CD1c-positive myeloid dendritic cell (primary cell): ENCODE measurements around the gene ATP1A4.
"Not testable (repeated sequence)": the region's sequence is repeated elsewhere in the genome, so short reads cannot be mapped to it uniquely, and the experiment has no call there.

Source experiments
- DNase-seq: peaks from one replicate; pipeline ENCODE4 v3.0.0-alpha.2; 2016; ENCODE audit errors: extremely low spot score

ATP1A4 gene

DNA sequence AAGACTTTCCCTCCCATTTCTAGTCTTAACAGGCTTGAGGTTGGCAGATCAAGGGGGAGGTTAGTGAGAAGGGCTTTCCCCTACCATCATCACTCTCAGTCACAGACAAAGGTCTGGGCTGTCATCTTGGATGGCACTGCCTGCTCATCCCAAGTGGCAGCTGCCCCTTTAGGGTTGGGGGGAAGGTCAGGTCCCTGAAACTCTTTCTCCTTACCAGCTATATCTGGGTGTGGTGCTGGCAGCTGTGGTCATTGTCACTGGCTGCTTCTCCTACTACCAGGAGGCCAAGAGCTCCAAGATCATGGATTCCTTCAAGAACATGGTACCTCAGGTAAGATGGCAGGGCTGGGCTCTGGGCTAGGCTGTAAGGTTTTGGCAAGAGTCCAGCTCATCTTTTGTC, 27.7 kb upstream of the ATP1A4 start:
- DNase-seq = no peak

DNA sequence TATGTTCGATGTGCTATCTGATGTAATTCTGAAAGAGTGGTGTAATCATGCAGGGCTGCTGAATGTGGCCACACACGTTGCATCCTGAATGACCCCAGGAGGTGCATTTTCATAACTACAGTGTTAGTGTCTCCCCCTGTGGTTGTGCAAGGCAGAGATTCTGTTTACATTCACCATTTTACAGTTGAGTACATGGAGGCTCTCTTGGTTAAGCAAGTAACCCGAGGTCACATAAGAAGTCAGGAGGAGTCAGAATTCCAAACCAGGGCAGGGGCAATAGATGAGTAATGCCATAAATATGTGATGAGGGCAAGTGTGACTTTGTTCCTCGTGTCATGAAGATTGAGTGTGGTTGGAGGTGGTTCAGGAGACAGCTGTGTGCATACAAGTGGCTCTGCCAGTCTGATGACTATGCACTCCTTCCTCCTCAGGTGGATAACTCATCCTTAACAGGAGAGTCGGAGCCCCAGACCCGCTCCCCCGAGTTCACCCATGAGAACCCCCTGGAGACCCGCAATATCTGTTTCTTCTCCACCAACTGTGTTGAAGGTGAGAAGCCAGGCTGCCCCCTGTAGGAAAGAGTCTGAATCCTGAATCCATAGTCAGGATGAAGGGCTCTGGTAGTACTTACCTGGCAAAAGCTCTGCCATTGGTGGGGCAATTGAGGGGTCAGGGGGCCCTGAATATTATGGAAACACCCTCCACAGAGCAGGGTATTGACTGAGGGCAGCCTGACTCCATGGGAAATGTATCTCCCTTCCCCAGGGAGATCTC, 26.5 kb upstream of the ATP1A4 start:
- no peak for DNase-seq

DNA sequence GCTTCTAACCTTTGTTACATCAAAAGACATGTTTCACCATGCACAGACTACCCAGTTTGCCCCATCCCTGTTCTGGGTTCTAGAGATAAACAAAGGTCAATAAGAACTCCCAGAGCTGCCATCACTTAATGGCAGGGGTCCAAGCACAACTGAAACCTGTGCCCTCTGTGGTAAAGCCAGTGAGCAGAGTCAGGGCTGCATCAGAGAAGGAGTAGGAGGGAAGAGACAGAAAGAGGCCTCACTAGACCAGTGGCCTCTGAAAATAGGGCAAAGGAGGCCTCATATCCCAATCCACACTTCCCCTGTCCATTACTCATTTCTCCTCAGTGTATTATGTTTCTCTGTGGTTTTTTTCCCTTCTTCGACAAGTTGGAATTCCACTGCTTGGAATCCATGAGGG, 25.7 kb upstream of the ATP1A4 start:
- no peak for DNase-seq

DNA sequence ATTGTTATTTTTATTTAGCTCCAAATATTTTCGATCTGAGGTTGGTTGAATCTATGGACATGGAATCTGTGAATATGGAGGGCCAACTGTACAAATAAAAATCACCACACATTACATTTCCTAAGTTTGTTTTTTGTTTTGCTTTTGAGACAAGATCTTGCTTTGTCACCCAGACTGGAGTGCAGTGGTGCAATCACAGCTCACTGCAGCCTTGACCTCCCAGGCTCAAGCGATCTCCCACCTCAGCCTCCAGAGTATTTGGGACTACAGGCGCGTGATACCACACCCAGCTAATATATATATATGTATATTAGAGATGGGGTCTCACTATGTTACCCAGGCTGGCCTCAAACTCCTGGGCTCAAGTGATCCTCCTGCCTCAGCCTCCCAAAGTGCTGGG, 25.1 kb upstream of the ATP1A4 start:
- not testable (repeated sequence) for DNase-seq

DNA sequence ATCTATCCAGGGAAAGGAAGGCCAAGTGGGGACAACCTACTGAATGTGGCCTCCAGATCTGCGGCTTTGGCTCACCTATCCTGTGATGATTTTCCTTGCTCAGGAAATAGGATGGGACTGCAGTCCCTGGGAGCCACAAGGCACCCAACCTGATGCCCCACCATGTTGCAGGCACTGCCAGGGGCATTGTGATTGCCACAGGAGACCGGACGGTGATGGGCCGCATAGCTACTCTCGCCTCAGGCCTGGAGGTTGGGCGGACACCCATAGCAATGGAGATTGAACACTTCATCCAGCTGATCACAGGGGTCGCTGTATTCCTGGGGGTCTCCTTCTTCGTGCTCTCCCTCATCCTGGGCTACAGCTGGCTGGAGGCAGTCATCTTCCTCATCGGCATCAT, 24.0 kb upstream of the ATP1A4 start:
- DNase-seq = no peak

DNA sequence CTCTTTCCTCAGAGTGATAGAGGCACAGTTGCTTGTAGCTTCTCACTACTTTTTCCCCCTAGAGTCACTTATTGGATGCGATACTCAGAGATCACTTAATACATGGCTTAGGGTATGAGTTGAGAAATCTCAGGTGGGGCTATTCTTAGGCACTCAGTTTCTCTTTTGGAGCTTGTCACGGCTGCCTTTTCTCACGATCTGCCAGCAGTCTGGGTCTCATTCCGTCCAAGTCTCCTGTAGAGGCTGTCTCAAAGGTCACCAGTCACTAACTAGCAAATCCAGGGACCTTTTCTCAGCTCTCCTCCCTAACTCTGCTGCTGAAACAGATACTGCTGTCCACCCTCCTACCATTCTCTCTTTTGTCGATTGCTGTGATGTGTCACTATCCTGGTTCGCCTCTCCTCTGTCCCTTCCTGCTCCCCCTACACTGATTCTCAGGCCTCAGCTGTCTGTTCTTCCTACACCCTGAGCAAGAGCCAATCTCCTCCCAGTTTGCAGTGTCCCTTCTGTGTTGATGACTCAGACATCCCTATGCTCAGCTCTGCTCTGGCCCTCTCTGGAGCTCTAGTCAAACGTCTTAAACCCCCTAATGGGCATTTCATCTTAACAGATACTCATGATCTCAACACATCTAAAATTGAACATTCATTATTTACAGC, 23.4 kb upstream of the ATP1A4 start:
- DNase-seq = peak; percentile 34

DNA sequence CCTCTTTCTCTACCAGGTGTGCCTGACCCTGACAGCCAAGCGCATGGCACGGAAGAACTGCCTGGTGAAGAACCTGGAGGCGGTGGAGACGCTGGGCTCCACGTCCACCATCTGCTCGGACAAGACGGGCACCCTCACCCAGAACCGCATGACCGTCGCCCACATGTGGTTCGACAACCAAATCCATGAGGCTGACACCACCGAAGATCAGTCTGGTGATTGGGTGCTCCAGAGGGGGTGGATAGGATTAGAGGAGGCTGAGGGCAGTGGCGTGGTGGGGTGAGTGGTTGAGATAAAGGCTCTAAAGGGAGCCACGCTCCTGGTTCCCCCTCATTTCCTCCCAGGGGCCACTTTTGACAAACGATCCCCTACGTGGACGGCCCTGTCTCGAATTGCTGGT, 22.8 kb upstream of the ATP1A4 start:
- DNase-seq = no peak

DNA sequence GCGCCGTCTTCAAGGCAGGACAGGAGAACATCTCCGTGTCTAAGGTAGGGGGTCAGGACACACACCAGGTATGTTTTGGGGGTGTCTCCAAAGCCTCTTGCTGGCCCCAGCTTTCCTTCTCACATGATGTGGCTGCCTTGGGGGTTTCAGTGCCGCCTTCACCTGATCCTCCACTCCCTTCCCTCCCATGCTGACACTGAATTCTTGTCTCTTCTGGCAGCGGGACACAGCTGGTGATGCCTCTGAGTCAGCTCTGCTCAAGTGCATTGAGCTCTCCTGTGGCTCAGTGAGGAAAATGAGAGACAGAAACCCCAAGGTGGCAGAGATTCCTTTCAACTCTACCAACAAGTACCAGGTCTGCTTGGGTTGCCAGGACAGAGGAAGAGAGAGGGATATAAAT, 22.4 kb upstream of the ATP1A4 start:
- no peak for DNase-seq

DNA sequence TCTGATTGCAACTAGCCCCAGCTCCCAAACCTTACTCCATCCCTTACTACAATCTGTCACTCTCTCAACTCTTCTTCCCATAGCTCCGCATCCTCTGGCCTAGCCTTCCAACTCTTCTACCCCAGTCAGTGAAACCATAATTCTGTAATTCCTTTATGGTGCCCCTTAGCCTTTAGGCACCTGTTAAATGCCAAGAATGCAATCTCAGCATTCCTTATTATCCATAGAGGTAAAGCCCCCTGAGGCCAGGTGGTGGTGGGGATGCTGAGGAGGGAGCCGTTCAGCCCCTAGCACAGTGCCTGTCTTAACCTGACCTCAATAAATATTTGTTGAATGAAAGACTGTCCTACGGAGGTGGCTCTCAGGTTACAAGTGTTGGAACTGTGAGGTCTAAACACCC, 21.8 kb upstream of the ATP1A4 start:
- DNase-seq = no peak

DNA sequence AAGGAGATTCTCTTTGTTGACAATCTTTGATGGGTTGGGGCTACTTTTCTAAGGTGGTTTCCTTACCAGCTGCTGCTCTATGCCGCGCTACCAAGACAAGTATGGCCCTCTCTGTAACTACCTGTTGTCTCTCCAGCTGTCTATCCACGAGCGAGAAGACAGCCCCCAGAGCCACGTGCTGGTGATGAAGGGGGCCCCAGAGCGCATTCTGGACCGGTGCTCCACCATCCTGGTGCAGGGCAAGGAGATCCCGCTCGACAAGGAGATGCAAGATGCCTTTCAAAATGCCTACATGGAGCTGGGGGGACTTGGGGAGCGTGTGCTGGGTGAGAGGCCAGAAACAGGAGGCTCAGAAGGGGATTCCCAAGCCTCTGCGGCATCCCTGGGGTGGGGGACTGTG, 21.4 kb upstream of the ATP1A4 start:
- no peak for DNase-seq

DNA sequence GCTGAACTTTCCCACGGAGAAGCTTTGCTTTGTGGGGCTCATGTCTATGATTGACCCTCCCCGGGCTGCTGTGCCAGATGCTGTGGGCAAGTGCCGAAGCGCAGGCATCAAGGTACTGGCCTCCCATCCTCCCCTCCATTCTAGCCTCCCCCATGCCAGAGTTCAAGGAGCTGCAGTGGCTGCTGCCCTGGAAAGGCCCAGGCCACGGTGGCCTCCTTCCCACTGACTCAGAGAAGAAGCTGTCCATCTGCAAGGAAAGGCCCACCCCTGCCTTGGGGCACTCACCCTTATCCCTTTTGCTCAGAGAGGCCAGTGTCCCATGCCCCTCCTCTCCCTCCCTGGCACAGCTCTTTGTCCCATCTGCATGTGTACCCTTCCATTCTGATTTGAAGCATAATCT, 20.9 kb upstream of the ATP1A4 start:
- no peak for DNase-seq

DNA sequence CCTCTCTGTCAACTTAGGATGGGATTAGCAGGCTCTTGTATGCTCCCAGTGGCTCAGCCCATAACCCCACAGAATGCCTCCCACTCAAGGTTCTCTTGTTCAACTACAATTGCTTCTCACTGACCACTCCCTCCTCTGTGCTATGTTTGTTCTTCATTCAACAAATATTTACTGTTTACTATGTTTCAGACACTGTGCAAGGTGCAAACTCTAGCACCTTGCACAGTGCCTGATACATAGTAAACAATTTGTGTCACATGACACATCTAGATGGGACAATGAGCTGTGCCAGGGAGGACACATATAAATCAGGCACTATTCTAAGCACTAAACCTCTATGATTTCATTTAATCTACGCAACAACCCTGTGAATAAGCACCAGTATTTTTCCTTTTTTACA, 20.5 kb upstream of the ATP1A4 start:
- no peak for DNase-seq

DNA sequence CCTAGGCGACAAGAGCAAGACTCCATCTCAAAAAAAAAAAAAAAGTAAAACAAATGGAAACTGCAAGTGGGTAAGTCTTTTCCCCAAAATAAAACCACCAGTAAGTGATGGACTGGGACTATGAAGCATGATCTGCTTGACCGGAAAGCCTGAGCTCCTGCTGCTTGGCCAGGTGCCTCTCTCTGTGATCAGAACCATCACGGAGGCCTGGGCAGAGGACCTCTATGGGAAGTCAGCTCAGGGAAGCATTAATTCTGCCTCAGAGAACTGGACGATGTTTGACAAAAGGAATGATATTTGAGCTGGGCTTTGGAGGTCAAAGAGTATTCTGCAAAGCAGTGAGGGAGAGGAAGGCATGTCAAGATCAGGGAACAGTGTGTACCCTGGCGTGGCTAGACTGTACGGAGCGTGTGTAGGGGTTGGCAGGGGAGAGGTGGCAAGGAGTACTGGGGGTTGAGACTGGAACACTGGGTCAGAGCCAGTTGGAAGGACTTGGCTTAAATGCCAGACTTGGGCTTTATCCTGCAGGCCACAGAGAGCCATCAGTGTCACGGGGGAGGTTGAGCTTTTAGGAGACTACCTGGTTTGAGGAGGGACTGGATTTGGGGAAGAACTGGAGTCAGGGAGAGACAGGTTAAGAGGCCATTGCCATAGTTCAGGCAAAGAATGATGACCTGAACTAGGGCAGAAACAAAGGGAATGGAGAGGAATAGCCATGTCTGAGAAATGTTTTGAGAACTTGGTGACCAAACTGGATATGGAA, 19.4 kb upstream of the ATP1A4 start:
- no peak for DNase-seq

DNA sequence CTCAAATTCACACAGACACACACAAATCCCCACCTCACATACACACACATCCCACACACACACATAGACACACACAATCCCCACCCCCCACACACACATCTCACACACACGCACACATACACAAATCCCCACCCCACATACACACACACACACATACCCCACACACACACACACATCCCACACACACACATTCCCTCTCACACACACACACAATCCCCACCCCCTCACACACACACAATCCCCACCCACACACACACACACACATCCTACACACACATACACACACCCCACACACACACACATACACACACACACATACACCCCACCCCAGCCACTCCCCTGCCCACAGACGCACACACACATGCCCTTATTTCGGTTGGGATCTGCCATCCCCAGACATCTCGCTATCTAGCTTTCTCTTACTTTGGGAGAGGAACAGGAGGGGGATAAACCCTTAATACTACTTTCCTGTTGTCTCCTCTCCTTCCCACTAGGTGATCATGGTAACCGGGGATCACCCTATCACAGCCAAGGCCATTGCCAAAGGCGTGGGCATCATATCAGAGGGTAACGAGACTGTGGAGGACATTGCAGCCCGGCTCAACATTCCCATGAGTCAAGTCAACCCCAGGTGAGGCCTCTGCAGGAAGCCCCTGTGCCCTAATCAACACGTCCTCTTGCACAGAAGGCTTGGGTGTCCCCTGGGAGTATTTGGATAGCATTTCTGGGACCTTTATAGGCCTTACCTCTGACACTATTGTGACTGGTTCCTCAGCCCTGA, 17.2 kb upstream of the ATP1A4 start:
- no peak for DNase-seq

DNA sequence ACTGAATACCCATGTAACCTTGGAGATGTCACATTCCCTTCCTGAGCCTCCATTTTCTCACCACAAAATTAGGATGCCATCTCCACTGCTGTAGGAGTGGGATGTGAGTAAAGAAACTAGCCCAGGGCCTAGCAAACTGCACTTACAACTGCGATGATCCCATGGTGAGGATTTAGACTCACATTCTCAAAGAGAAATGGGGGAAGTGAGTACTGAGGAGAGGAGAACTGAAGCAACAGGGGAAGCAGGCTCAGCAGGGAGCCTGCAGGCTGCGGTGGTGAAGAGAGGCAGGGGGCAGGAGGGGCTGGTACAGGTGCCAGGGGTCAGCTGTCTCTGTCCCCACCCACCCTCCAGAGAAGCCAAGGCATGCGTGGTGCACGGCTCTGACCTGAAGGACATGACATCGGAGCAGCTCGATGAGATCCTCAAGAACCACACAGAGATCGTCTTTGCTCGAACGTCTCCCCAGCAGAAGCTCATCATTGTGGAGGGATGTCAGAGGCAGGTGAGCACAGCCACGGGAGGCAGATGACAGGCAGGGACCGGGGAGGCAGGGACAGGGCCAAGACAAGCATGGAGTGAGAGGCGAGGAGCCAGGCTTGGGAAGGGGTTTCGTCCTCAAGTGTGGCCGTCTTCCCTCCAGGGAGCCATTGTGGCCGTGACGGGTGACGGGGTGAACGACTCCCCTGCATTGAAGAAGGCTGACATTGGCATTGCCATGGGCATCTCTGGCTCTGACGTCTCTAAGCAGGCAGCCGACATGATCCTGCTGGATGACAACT, 16.4 kb upstream of the ATP1A4 start:
- peak; percentile 43 for DNase-seq

DNA sequence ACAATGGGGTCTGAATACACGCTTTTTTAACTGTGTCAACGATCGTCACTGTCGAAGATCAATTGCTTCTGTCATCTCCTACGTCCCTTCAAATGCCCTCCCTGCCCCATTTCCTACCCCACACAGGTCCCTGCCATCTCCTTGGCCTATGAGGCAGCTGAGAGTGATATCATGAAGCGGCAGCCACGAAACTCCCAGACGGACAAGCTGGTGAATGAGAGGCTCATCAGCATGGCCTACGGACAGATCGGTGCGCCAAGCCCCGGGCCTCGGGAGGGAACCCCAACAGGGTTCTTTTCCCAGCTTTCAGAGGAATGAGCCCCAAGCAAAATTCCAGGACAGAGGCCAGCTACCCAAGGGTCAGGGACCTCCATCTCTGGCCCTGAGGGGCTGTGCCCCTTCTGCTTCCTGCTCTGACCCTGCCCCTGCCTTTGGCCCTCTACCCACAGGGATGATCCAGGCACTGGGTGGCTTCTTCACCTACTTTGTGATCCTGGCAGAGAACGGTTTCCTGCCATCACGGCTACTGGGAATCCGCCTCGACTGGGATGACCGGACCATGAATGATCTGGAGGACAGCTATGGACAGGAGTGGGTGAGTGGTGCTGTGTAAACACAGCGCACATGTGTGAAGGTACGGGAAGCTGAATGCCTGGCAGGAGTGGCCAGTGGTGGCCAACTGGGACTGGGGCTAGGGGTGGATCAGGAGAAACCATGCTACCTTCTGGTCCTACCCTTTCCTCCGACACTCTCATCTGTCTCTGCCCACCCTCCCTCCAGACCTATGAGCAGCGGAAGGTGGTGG, 15.1 kb upstream of the ATP1A4 start:
- DNase-seq = no peak

DNA sequence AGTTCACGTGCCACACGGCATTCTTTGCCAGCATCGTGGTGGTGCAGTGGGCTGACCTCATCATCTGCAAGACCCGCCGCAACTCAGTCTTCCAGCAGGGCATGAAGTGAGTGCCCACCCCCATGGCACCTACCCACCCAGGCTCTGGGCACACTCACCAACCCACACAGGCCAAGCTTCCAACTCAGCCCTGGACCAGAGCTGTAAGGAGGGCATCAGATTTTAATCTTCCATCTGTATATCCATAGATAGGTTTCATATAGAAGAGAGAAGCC, 14.5 kb upstream of the ATP1A4 start:
- no peak for DNase-seq

DNA sequence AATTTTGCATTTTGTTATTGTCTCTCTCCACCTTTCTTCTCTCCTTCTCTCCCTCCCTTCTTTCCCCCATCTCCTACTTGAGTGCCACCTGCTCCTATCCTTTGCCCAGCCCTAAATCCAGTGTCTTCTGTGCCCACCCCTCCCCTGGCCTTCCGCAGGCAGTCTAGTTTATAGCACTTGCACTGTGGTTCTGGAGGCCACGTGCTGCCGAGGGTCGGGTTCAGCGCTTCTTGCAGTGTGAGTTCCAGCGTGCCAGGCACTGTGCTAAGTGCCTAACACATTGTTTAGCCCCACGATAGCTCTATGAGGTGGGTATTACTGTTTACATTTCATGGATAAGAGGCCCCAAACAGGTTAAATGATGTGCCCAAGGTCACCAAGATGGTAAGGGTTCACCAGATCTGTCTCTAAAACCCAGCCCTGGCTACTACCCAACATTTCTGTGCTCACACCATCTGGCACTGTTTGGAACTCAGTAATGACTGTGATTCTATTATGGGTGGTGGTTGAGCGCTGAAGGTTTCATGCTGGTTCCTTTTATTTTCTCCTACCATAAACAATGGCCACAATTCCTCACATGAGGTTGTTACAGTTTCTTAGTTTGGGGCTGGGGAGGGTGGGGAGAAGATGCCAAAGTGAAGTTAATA, 14.1 kb upstream of the ATP1A4 start:
- DNase-seq = no peak

DNA sequence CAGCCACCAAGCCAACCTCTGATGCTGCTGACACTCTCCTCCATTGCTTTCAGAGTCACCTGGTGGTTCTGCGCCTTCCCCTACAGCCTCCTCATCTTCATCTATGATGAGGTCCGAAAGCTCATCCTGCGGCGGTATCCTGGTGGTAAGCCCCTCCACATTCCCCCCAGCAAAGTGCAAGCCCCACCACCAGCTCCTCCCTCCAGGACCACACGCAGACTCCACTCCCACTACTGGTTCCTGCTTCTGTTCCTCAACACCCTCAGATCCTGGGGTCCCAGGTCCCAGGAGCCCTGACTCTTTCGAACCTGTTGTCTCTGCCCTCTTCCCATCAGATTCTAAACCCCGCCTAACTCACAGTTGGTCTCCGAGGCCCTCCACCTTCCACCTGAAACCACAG, 11.6 kb upstream of the ATP1A4 start:
- DNase-seq = no peak

DNA sequence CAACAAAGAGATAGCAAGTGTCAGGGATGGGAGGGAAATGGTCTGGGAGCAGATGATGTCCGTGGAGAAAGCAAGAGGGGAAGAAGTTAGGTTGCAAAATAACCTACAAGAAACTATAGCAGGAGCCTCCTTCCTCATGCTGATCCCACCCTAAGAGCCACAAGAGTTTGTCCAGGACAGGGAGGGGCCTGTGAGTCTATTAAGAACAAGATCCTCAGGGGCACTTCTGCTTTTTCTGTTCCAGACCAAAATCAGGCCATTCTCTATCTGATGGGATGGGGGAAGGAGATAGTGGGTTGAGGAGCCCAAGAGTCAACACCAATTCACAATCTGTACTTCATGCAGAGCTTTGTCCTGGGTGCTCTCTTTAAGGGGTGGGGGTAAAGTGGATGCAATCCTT, 7.7 kb upstream of the ATP1A4 start:
- peak; percentile 77 for DNase-seq
